Epithelial cell of proximal tubule (primary cell): ENCODE data around the gene INF2. TPM values are rescaled to one million over a fixed set of nuclear protein-coding genes. Genes with fewer than 3 reads are reported as not detected.

Experiments used
- DNase-seq: peaks from one replicate; pipeline ENCODE4 v3.0.0-alpha.2; 2011; ENCODE audit warnings: low read depth
- H3K4me3 ChIP-seq: 2 replicates; pipeline ENCODE4 v1.5.1; 2011; ENCODE audit warnings: low read depth, mild to moderate bottlenecking, low read length
- total RNA-seq: library from RNA; depleted of rRNA; stranded (reverse); fragments of >200 nt; gene quantifications from 2 replicates; pipeline ENCODE4 v1.2.3, GENCODE V29; 2015
- TF ChIP-seq, protein P1 (sequence below): conservative IDR thresholded peaks from 2 replicates; pipeline ENCODE4 v1.5.1; 2012; ENCODE audit warnings: low read depth, mild to moderate bottlenecking, low read length

Gene INF2
- total RNA-seq, 1 donor from 2014 or later, result 100 TPM

DNA sequence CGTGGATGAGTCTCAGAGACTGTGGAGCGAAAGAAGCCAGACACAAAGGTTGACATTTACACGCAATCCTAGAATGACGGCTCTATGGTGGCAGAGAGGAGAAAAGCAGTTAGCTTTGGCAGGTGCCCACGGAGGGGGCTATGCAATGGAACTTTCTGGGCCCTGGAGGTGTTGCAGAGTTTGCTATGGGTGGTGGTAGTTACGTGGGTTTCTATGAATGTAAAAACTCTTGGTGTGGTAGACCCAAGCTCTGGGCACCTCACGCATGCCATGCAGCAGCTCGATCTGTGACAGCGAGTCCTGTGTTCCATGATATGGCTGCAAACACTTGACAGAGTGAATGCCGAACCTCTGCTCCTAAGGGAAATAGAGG is 5.0 kb upstream of the INF2 start:
- TF ChIP-seq, protein P1, sequence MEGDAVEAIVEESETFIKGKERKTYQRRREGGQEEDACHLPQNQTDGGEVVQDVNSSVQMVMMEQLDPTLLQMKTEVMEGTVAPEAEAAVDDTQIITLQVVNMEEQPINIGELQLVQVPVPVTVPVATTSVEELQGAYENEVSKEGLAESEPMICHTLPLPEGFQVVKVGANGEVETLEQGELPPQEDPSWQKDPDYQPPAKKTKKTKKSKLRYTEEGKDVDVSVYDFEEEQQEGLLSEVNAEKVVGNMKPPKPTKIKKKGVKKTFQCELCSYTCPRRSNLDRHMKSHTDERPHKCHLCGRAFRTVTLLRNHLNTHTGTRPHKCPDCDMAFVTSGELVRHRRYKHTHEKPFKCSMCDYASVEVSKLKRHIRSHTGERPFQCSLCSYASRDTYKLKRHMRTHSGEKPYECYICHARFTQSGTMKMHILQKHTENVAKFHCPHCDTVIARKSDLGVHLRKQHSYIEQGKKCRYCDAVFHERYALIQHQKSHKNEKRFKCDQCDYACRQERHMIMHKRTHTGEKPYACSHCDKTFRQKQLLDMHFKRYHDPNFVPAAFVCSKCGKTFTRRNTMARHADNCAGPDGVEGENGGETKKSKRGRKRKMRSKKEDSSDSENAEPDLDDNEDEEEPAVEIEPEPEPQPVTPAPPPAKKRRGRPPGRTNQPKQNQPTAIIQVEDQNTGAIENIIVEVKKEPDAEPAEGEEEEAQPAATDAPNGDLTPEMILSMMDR, result no peak
- no peak overlapping the region for H3K4me3 ChIP-seq
- DNase-seq, result no peak

DNA sequence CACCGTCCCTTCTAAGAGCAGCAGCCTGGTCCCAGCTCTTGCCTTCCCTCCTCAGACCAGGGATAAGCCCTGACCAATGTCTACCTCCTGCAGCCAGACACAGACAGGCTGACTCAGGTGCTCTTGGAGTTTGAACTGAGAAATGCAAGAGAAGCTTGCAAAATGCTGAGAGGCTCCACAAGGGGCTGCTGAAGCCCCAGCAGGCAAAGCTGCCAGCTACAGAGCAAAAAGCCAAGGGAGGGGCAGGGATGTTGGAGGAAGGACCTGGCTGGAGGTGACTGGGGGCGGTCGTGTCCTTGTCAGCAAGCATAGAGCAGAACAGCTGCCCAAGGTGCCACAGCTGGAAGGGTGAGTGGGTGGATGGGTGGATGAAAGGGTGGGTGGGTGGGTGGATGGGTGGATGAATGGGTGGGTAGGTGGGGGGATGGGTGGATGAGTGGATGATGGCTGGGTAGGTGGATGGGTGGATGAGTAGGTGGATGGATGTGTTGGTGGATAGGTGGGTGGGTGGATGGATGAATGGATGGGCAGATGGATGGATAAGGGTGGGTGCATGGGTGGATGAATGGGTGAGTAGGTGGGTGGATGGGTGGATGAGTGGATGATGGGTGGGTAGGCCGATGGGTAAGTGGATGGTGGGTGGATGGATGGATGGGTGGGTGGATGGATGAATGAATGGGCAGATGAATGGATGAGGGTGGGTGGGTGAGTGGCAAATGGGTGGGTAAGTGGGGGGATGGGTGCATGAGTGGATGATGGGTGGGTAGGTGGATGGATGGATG is 4.0 kb upstream of the INF2 start:
- TF ChIP-seq, protein P1, result peak; percentile 23
- H3K4me3 ChIP-seq, result no peak overlapping the region
- no peak for DNase-seq

DNA sequence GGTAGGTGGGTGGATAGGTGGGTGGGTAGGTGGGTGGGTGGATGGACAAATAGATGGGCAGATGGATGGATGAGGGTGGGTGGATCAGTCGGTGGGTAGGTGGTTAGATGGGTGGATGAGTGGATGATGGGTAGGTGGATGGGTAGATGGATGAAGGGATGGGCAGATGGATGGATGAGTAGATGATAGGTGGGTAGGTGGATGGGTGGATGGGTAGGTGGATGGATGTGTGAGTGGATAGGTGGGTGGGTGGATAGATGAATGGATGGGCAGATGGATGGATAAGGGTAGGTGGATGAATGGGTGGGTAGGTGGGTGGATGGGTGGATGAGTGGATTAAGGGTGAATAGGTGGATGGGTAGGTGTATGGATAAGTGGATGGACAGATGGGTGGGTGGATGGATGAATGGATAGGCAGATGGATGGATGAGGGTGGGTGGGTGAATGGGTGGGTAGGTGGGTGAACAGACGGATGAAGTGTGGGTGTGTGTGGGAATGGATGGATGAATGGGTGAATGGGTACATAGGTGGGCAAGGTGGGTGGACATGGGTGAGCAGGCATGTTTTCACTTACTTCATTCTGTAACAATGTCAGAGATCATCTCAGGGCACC is 3.3 kb upstream of the INF2 start:
- H3K4me3 ChIP-seq, result no peak overlapping the region
- TF ChIP-seq, protein P1, result no peak
- DNase-seq, result no peak

GRCh38 chr14:104686624-104687517 is 2.5 kb upstream of the INF2 start:
- TF ChIP-seq, protein P1, result no peak
- H3K4me3 ChIP-seq, result no peak overlapping the region

GRCh38 chr14:104687601-104688504 is 1.6 kb upstream of the INF2 start:
- TF ChIP-seq, protein P1, result no peak
- no peak for DNase-seq
- H3K4me3 ChIP-seq, result peak overlapping the region; percentile 55

More at GRCh38 chr14:104686624-104687517, 2.5 kb upstream of the INF2 start:
- no peak for DNase-seq

GRCh38 chr14:104688505-104689108 is 811 bp upstream of the INF2 start:
- peak overlapping the region; percentile 55 for H3K4me3 ChIP-seq
- no peak for DNase-seq
- TF ChIP-seq, protein P1, result no peak
